ENCODE data around the gene NDUFAF5. TPM values are rescaled to one million over a fixed set of nuclear protein-coding genes. Genes with fewer than 3 reads are reported as not detected.
A peak's percentile ranks its signal among the peaks of the same experiment; 100 is the strongest.

The NDUFAF5 gene
- total and polyA plus RNA-seq, 2 experiments from 2014 or later: 45.8 to 54.6 TPM

DNA sequence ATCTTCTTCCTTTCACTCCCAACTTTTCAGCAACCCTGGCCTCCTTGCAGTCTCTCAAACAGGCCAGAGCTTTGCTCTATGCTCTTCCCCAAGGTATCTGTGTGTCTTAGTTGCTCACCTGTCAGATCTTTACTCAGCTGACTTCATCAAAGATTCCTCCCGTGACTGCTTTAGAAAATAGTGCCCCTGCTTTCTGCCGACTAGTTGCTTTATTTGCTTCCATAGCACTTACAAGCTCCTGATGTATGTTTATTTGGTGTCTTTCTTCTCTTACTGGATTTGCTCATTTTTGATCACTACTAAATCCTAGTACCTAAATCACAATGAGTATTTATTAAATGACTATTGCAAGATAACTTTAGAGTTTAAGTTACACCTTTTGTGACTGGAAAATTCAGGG lies 5.9 kb downstream of the NDUFAF5 start:
- Histone ChIP-seq H3K27me3 (no peaks in the 10 kb centered on the region), H3K4me3 (no peak overlapping the region), H3K9me3 (ENCODE audit: low read depth) (no peaks in the 10 kb centered on the region), H3K4me1 (ENCODE audit: low read depth) (peaks cover 27% of the 10 kb centered on the region), H3K27ac (peak overlapping the region; percentile 86), H3K36me3 (peaks cover 44% of the 10 kb centered on the region)
- no peak for TF ChIP-seq CTCF (IDR thresholded peaks at IDR 0.05; ENCODE audit: low read depth, low read length)
- DNase-seq (ENCODE audit: low read depth in 1 of 2, low spot score in 1 of 2): no peak

DNA sequence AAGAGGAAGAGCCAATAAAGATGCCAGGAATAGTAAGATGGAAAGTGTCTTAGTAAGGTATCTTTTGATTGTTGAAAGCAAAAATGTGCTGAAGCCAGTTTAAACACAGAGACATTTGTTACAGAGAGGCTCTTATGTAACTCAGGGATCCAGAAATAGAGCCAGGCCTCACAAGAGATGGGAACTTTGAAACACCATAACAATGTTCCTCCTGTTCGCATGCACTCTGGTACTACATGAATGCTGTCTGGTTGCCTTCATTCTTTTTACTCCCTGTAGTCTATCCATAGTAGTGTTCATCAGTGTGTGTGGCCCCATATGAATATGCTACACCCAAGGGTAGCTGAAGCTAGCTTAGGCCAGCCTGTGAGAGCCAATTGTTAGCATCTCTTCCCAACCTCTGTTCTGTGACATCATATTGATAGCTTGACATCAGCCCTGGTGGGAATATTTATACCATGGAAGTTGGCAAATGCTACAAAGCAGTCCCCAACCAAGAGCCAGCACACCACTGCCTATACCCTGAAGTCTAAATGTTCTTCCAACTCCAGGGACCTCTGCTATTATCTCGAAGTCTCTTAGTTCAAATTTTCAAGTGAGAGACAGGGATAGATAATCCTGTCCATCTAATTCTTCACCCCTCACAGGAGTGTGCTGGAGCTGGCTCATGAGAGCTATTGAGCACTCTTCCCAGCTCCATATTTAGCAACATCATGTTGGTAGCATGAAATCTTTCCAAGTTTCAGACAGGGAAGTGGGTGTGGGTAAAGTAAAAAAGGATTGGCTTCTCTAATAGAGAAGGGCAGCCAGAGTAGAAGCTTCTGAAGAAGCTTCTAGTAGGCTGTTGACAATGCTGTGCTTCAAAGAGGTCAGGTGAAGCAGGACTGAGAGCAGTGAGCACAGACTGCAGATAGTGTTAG lies 7.0 kb downstream of the NDUFAF5 start:
- no peak for TF ChIP-seq CTCF (IDR thresholded peaks at IDR 0.05; ENCODE audit: low read depth, low read length)
- H3K4me3 ChIP-seq: no peak overlapping the region
- no peaks in the 10 kb centered on the region for H3K27me3 ChIP-seq
- H3K27ac ChIP-seq: peak overlapping the region; percentile 86
- peaks cover 20% of the 10 kb centered on the region for H3K4me1 ChIP-seq (ENCODE audit: low read depth)
- H3K36me3 ChIP-seq: peaks cover 54% of the 10 kb centered on the region
- peak in 1 of 2 donors; percentile 4 for DNase-seq (ENCODE audit: low read depth in 1 of 2, low spot score in 1 of 2)
- H3K9me3 ChIP-seq (ENCODE audit: low read depth): no peaks in the 10 kb centered on the region

- Histone ChIP-seq H3K9me3 (ENCODE audit: low read depth) (no peaks in the 10 kb centered on the region), H3K36me3 (peaks cover 63% of the 10 kb centered on the region), H3K27ac (peak overlapping the region; percentile 86), H3K4me3 (no peak overlapping the region), H3K27me3 (no peaks in the 10 kb centered on the region), H3K4me1 (ENCODE audit: low read depth) (peaks cover 20% of the 10 kb centered on the region)
- no peak for TF ChIP-seq CTCF (IDR thresholded peaks at IDR 0.05; ENCODE audit: low read depth, low read length)
- DNase-seq (ENCODE audit: low read depth in 1 of 2, low spot score in 1 of 2): no peak
These were observed 8.2 kb downstream of the NDUFAF5 start for GRCh38 chr20:13793001-13793400.

DNA sequence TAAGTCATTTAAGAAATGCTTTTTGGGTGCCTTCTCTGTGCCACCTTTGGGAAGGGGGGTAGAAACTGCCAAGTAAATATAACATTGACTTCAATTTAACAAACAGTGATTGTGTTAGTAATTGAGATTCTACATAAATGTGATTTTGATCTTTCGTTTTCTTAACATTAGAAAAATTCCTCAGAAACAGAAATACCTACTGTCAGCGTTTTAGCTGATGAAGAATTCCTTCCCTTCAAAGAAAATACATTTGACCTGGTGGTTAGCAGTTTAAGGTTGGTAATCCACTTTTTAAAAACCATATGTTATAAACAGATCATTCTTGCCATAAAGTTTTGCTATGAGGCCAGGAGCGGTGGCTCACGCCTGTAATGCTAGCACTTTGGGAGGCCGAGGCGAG lies 9.8 kb downstream of the NDUFAF5 start:
- H3K4me1 ChIP-seq (ENCODE audit: low read depth): peaks cover 20% of the 10 kb centered on the region
- H3K27me3 ChIP-seq: no peaks in the 10 kb centered on the region
- H3K27ac ChIP-seq: no peak overlapping the region
- peaks cover 68% of the 10 kb centered on the region for H3K36me3 ChIP-seq
- no peaks in the 10 kb centered on the region for H3K9me3 ChIP-seq (ENCODE audit: low read depth)
- H3K4me3 ChIP-seq: no peak overlapping the region
- DNase-seq (ENCODE audit: low read depth in 1 of 2, low spot score in 1 of 2): no peak
- no peak for TF ChIP-seq CTCF (IDR thresholded peaks at IDR 0.05; ENCODE audit: low read depth, low read length)

DNA sequence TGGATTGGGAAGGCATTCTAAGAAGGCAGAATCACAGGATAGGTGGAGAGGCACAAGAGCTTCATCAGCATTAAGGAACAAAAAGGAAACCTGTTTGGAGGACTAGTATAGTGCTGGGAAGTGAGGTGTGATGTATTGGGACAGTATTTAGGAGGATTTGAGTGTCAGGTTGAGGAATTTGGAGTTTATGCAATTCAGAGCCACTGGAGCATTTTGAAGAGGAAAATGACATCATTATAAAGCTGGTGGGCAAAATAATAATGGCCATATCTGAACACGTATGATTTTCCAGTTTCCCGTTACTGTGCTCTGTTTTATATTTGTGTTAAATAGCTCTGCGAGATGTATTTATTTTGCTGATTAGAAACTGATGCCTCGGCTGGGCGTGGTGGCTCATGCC lies 14.2 kb downstream of the NDUFAF5 start:
- DNase-seq (ENCODE audit: low read depth in 1 of 2, low spot score in 1 of 2): no peak
- no peak overlapping the region for H3K27ac ChIP-seq
- H3K27me3 ChIP-seq: no peaks in the 10 kb centered on the region
- peaks cover 73% of the 10 kb centered on the region for H3K36me3 ChIP-seq
- H3K4me3 ChIP-seq: no peak overlapping the region
- no peak for TF ChIP-seq CTCF (IDR thresholded peaks at IDR 0.05; ENCODE audit: low read depth, low read length)
- H3K9me3 ChIP-seq (ENCODE audit: low read depth): no peaks in the 10 kb centered on the region
- no peaks in the 10 kb centered on the region for H3K4me1 ChIP-seq (ENCODE audit: low read depth)
